Measurements from ENCODE around the gene WWOX.

WWOX gene

DNA sequence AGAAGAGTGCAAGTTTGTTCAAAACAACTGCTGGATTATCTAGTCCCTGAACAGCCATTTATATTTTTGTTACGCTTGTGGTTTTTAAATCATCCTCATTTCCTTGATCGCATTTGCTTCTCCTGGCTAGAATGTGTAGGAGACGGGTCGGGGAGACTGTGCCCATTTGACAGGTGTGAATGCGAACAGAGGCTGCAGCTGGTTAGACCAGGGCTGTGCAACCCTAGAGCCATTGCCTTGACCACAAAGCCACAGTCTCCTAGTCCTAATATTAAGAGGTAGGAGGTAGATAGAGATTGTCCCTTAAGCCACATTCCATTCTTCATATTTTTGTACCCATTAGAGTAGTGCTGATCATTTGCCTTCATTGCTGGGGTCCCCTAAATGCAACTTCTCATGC, 639.1 kb downstream of the WWOX start:
- peaks cover 87% of the 10 kb centered on the region for H3F3A ChIP-seq (ENCODE audit: insufficient read depth, low read length)
- no peaks in the 10 kb centered on the region for H3K27me3 ChIP-seq (replicated peaks; ENCODE audit: insufficient read depth, low read length)
- TF ChIP-seq EZH2 (optimal IDR thresholded peaks at IDR 0.05; ENCODE audit: low read depth, low read length) (no peak), EZH2phosphoT487 (IDR thresholded peaks at IDR 0.05; ENCODE audit: low read length) (no peak)
- TF ChIP-seq, protein P1, sequence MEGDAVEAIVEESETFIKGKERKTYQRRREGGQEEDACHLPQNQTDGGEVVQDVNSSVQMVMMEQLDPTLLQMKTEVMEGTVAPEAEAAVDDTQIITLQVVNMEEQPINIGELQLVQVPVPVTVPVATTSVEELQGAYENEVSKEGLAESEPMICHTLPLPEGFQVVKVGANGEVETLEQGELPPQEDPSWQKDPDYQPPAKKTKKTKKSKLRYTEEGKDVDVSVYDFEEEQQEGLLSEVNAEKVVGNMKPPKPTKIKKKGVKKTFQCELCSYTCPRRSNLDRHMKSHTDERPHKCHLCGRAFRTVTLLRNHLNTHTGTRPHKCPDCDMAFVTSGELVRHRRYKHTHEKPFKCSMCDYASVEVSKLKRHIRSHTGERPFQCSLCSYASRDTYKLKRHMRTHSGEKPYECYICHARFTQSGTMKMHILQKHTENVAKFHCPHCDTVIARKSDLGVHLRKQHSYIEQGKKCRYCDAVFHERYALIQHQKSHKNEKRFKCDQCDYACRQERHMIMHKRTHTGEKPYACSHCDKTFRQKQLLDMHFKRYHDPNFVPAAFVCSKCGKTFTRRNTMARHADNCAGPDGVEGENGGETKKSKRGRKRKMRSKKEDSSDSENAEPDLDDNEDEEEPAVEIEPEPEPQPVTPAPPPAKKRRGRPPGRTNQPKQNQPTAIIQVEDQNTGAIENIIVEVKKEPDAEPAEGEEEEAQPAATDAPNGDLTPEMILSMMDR (IDR thresholded peaks at IDR 0.05; ENCODE audit: low read length), result no peak
- H3K4me2 ChIP-seq (ENCODE audit: low read depth, low read length), result peak overlapping the region; percentile 29; the same call in 1 of the 2 replicates
- no peaks in the 10 kb centered on the region for H3K9me2 ChIP-seq (replicated peaks; ENCODE audit: insufficient read depth, low read length)
- no peaks in the 10 kb centered on the region for H3K36me3 ChIP-seq (replicated peaks; ENCODE audit: insufficient read depth, low read length)
- H3K9ac ChIP-seq (ENCODE audit: low read length), result no peak overlapping the region
- H3K4me3 ChIP-seq (ENCODE audit: low read length), result no peak overlapping the region
- H3K79me2 ChIP-seq (ENCODE audit: low read length), result peaks cover 99% of the 10 kb centered on the region
- H4K20me1 ChIP-seq (ENCODE audit: insufficient read depth, low read length), result peaks cover 90% of the 10 kb centered on the region
- H3K27ac ChIP-seq (ENCODE audit: low read length), result peak overlapping the region; percentile 49; the same call in 1 of the 2 replicates
- DNase-seq, result peak; percentile 57
- no peak overlapping the region for H2AFZ ChIP-seq (ENCODE audit: low read length)
- peaks cover 64% of the 10 kb centered on the region for H3K4me1 ChIP-seq (ENCODE audit: low read length)
- no peaks in the 10 kb centered on the region for H3K9me3 ChIP-seq (replicated peaks; ENCODE audit: insufficient read depth, low read length)

DNA sequence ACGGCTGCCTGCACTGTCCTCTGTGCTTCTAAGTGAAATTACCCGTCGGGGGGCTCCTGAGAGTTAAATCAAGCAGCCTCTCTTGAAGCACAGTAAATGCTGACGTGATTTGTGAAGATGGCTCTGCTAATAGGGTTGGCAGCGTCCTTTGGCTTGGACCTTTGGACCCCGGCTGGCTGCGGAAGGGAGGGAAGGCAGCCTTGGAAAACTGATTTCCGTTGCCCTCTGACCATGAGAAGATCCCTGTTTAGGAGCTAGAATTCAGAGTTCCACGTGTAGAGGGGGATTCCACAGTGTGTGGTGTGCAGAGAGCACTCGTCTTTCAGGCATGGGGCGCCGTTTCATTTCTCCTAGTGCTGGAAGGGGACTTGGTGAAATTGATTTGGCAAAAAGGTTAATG, 640.8 kb downstream of the WWOX start:
- peaks cover 99% of the 10 kb centered on the region for H3K79me2 ChIP-seq (ENCODE audit: low read length)
- peak overlapping the region; percentile 49; the same call in 1 of the 2 replicates for H3K27ac ChIP-seq (ENCODE audit: low read length)
- H3K4me1 ChIP-seq (ENCODE audit: low read length), result peaks cover 72% of the 10 kb centered on the region
- H3F3A ChIP-seq (ENCODE audit: insufficient read depth, low read length), result peaks cover 92% of the 10 kb centered on the region
- no peaks in the 10 kb centered on the region for H3K9me2 ChIP-seq (replicated peaks; ENCODE audit: insufficient read depth, low read length)
- DNase-seq, result no peak
- no peaks in the 10 kb centered on the region for H3K27me3 ChIP-seq (replicated peaks; ENCODE audit: insufficient read depth, low read length)
- H3K9me3 ChIP-seq (replicated peaks; ENCODE audit: insufficient read depth, low read length), result no peaks in the 10 kb centered on the region
- no peak for TF ChIP-seq EZH2 (optimal IDR thresholded peaks at IDR 0.05; ENCODE audit: low read depth, low read length)
- TF ChIP-seq EZH2phosphoT487 (IDR thresholded peaks at IDR 0.05; ENCODE audit: low read length), result no peak
- TF ChIP-seq, protein P1 (IDR thresholded peaks at IDR 0.05; ENCODE audit: low read length), result no peak
- H3K4me3 ChIP-seq (ENCODE audit: low read length), result no peak overlapping the region
- no peaks in the 10 kb centered on the region for H3K36me3 ChIP-seq (replicated peaks; ENCODE audit: insufficient read depth, low read length)
- H2AFZ ChIP-seq (ENCODE audit: low read length), result no peak overlapping the region
- peaks cover 92% of the 10 kb centered on the region for H4K20me1 ChIP-seq (ENCODE audit: insufficient read depth, low read length)
- H3K4me2 ChIP-seq (ENCODE audit: low read depth, low read length), result peak overlapping the region; percentile 37; the same call in 1 of the 2 replicates
- no peak overlapping the region for H3K9ac ChIP-seq (ENCODE audit: low read length)

DNA sequence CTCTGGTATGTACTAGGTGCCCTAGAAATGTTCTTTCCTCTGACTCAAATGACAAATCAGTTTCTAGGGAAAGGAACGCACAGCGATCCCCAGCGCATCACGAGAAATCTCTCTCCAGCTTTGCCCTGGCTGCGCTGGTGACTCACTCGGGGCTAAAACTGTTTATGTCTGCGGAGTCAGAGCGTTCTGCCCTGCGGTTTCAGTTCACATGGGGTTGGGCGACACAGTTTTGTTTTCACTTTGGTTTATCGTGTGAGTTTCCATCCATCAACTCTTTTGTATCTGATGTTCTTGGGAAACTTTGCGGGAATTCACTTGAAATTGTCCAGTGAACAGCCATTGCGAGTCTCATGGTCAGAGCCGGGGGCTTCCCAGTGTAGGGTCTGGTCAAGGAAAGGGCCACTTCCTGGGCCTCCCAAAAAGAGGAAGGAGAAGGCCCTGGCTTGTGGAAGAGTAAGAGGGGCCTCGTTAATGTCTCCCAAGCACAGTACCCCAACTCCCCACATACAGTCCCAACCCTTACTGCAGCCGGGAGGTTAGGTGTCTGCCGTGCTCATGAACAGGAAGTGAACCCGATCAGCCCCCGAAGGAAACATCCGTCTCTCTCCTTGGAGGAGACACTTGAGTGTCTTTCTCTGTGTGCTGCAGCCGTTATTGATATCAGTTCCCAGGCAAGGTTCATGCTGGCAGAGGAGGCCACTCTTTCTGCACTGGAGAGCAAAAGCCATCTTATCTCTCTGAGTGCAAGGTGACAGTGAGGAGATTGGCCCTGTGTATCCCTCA, 643.2 kb downstream of the WWOX start:
- Histone ChIP-seq H3K4me1 (ENCODE audit: low read length) (peaks cover 70% of the 10 kb centered on the region), H3K9me3 (replicated peaks; ENCODE audit: insufficient read depth, low read length) (no peaks in the 10 kb centered on the region), H3K27ac (ENCODE audit: low read length) (peak overlapping the region; percentile 78), H3K36me3 (replicated peaks; ENCODE audit: insufficient read depth, low read length) (no peaks in the 10 kb centered on the region), H3K4me3 (ENCODE audit: low read length) (0 out of 2 replicates have a peak overlapping the region, but pooled peaks have one; percentile 10), H3K4me2 (ENCODE audit: low read depth, low read length) (peak overlapping the region; percentile 28), H3K9ac (ENCODE audit: low read length) (peak overlapping the region; percentile 10; the same call in 1 of the 2 replicates), H2AFZ (ENCODE audit: low read length) (no peak overlapping the region), H3K79me2 (ENCODE audit: low read length) (peaks cover 100% of the 10 kb centered on the region), H4K20me1 (ENCODE audit: insufficient read depth, low read length) (peaks cover 95% of the 10 kb centered on the region), H3F3A (ENCODE audit: insufficient read depth, low read length) (peaks cover 92% of the 10 kb centered on the region), H3K27me3 (replicated peaks; ENCODE audit: insufficient read depth, low read length) (no peaks in the 10 kb centered on the region), H3K9me2 (replicated peaks; ENCODE audit: insufficient read depth, low read length) (no peaks in the 10 kb centered on the region)
- TF ChIP-seq EZH2 (optimal IDR thresholded peaks at IDR 0.05; ENCODE audit: low read depth, low read length) (no peak), EZH2phosphoT487 (IDR thresholded peaks at IDR 0.05; ENCODE audit: low read length) (no peak)
- TF ChIP-seq, protein P1 (IDR thresholded peaks at IDR 0.05; ENCODE audit: low read length), result no peak
- DNase-seq, result peak; percentile 76

Measured in MM.1S (cell line).